ENCODE data around the gene PDGFD. TPM values are rescaled to one million over a fixed set of nuclear protein-coding genes. Genes with fewer than 3 reads are reported as not detected.

PDGFD gene
- total and polyA plus RNA-seq, 2 donors (not counting 3 experiments of a cell fraction or from before 2014, with no cell fraction given) = 6.3 to 13.1 TPM

DNA sequence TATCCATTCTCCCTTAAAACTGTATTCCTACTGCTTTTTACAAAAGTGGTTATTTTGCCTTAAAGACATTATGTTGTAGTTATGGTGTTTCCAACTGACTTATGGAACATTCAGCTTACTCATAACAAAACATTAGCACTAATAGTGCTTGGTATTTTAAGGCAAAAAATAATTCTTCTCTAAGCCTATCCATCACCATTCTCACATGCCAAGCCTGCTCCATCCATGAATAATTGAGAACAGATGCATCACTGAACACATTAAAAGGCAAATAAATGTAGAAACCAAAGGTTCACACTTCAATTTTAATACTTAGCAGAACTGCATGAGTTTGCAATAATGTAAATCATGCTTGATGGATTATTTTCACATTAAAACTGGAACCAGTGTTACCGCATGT lies 169.9 kb downstream of the PDGFD start:
- no peaks in the 10 kb centered on the region for H3K79me2 ChIP-seq (ENCODE audit: control insufficient read depth, insufficient read depth, low read length)
- H3K4me3 ChIP-seq (replicated peaks in 1 of 3; ENCODE audit: insufficient read depth in 1 of 3, low read depth in 1 of 3, low read length in 3 of 3) = no peak overlapping the region
- no peak overlapping the region for H2AFZ ChIP-seq (ENCODE audit: low read depth, low read length)
- dilution Hi-C loops (cut with MboI; ENCODE audit: extremely low pct_ligation_motif_present, low sequenced_read_pairs) = no loop called here
- ChIA-PET CTCF (no interaction called here), POLR2A (no interaction called here)
- H3K9me3 ChIP-seq (replicated peaks; ENCODE audit: control insufficient read depth, insufficient read depth, low read length) = no peaks in the 10 kb centered on the region
- no peaks in the 10 kb centered on the region for H3K9me1 ChIP-seq (replicated peaks; ENCODE audit: control insufficient read depth, extremely low read depth, insufficient read depth, low read length)
- FAIRE-seq (no peak), DNase-seq (ENCODE audit: low read depth, low spot score) (no peak)
- no TSS peak for BruUV-seq (replicated peaks)
- H3K4me2 ChIP-seq (ENCODE audit: insufficient read depth, low read length) = no peak overlapping the region
- no peaks in the 10 kb centered on the region for H3K4me1 ChIP-seq (ENCODE audit: control insufficient read depth, extremely low read depth, insufficient read depth, low read length)
- no peaks in the 10 kb centered on the region for H3K27me3 ChIP-seq (ENCODE audit: control insufficient read depth in 2 of 2, insufficient read depth in 2 of 2, low read length in 2 of 2)
- H3K9ac ChIP-seq (replicated peaks; ENCODE audit: extremely low read depth, insufficient read depth, low read length) = no peak overlapping the region
- intact Hi-C loops (cut with micrococcal nuclease) = no loop called here
- H3K27ac ChIP-seq (ENCODE audit: insufficient read depth, low read depth, low read length) = no peak overlapping the region
- no peaks in the 10 kb centered on the region for H4K20me1 ChIP-seq (replicated peaks; ENCODE audit: control insufficient read depth, extremely low read depth, insufficient read depth, low read length)
- TF ChIP-seq GATA2 (IDR thresholded peaks at IDR 0.05; ENCODE audit: insufficient read depth, insufficient read length, low read depth, low read length) (no peak), JUN (IDR thresholded peaks at IDR 0.05; ENCODE audit: borderline replicate concordance, insufficient read depth, insufficient read length, low read depth) (no peak), MYC (IDR thresholded peaks at IDR 0.05; ENCODE audit: low read depth, low read length) (no peak), POLR2A (IDR thresholded peaks at IDR 0.05; ENCODE audit: low read depth, low read length) (no peak), FOS (IDR thresholded peaks at IDR 0.05; ENCODE audit: borderline replicate concordance, insufficient read depth, low read length) (no peak), EZH2 (IDR thresholded peaks at IDR 0.05; ENCODE audit: borderline replicate concordance, low read depth, low read length, severe bottlenecking) (no peak), POLR2AphosphoS5 (IDR thresholded peaks at IDR 0.05; ENCODE audit: insufficient read depth, low read depth, low read length) (no peak)
- TF ChIP-seq, protein P1, sequence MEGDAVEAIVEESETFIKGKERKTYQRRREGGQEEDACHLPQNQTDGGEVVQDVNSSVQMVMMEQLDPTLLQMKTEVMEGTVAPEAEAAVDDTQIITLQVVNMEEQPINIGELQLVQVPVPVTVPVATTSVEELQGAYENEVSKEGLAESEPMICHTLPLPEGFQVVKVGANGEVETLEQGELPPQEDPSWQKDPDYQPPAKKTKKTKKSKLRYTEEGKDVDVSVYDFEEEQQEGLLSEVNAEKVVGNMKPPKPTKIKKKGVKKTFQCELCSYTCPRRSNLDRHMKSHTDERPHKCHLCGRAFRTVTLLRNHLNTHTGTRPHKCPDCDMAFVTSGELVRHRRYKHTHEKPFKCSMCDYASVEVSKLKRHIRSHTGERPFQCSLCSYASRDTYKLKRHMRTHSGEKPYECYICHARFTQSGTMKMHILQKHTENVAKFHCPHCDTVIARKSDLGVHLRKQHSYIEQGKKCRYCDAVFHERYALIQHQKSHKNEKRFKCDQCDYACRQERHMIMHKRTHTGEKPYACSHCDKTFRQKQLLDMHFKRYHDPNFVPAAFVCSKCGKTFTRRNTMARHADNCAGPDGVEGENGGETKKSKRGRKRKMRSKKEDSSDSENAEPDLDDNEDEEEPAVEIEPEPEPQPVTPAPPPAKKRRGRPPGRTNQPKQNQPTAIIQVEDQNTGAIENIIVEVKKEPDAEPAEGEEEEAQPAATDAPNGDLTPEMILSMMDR (IDR thresholded peaks at IDR 0.05; ENCODE audit: extremely low read depth in 1 of 2, insufficient read depth in 1 of 2, low read depth in 1 of 2, low read length in 2 of 2) = no peak
- TF ChIP-seq, protein P2, sequence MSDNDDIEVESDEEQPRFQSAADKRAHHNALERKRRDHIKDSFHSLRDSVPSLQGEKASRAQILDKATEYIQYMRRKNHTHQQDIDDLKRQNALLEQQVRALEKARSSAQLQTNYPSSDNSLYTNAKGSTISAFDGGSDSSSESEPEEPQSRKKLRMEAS (IDR thresholded peaks at IDR 0.05; ENCODE audit: insufficient read depth, insufficient read length) = no peak
- no peaks in the 10 kb centered on the region for H3K36me3 ChIP-seq (ENCODE audit: control insufficient read depth in 2 of 2, extremely low read depth in 1 of 2, insufficient read depth in 2 of 2, low read length in 2 of 2)

Measured in endothelial cell of umbilical vein (primary cell).